C4-2B (cell line): ENCODE results near the gene C10orf105.

Experiments
- H3K27ac ChIP-seq: fragments of 450-650 bp; 2 replicates; pipeline ENCODE4 v1.5.1; 2017
- CTCF ChIP-seq: fragments of 450-650 bp; conservative IDR thresholded peaks from 2 replicates; pipeline ENCODE4 v1.5.1; 2017; ENCODE audit warnings: mild to moderate bottlenecking
- ZFX ChIP-seq: fragments of 450-650 bp; IDR thresholded peaks from 2 replicates; pipeline ENCODE4 v1.6.1; 2017

C10orf105 gene

GRCh38 chr10:71667387-71667752 is 52.2 kb downstream of the C10orf105 start:
- TF ChIP-seq CTCF: no peak
- no peak for TF ChIP-seq ZFX
- no peak overlapping the region for H3K27ac ChIP-seq

GRCh38 chr10:71666639-71667386 is 52.8 kb downstream of the C10orf105 start:
- no peak overlapping the region for H3K27ac ChIP-seq
- TF ChIP-seq CTCF: no peak
- TF ChIP-seq ZFX: no peak

GRCh38 chr10:71665456-71665855 is 54.1 kb downstream of the C10orf105 start:
- TF ChIP-seq CTCF (no peak), ZFX (no peak)
- H3K27ac ChIP-seq: no peak overlapping the region

- TF ChIP-seq ZFX (no peak), CTCF (no peak)
- no peak overlapping the region for H3K27ac ChIP-seq
These were observed 55.0 kb downstream of the C10orf105 start for GRCh38 chr10:71664585-71664984.

- TF ChIP-seq ZFX (no peak), CTCF (no peak)
- no peak overlapping the region for H3K27ac ChIP-seq
These were observed 56.3 kb downstream of the C10orf105 start for GRCh38 chr10:71663311-71663710.

GRCh38 chr10:71661779-71662336 is 57.7 kb downstream of the C10orf105 start:
- H3K27ac ChIP-seq: no peak overlapping the region
- no peak for TF ChIP-seq CTCF
- TF ChIP-seq ZFX: no peak
